Fibroblast of mammary gland (primary cell): Measurements from ENCODE around the gene FEM1C.

ENCODE experiments used
- DNase-seq: peaks from one replicate; pipeline ENCODE4 v3.0.0-alpha.2; 2010; ENCODE audit warnings: low read depth
- H3K4me3 ChIP-seq: 2 replicates; pipeline ENCODE4 v1.5.1; 2011; ENCODE audit warnings: low read depth, mild to moderate bottlenecking, low read length, moderate library complexity; ENCODE audit not compliant: control insufficient read depth
- CTCF ChIP-seq: conservative IDR thresholded peaks from 2 replicates; pipeline ENCODE4 v1.5.1; 2011; ENCODE audit warnings: low read depth, low read length, inconsistent platforms; ENCODE audit not compliant: control insufficient read depth, insufficient read depth

Gene FEM1C

GRCh38 chr5:115541611-115542010 is 3.0 kb downstream of the FEM1C start:
- DNase-seq, result peak; percentile 34
- peak overlapping the region; percentile 78 for H3K4me3 ChIP-seq
- TF ChIP-seq CTCF, result peak; percentile 16

- H3K4me3 ChIP-seq, result no peak overlapping the region
- DNase-seq, result no peak
- no peak for TF ChIP-seq CTCF
Measured at GRCh38 chr5:115535479-115536035, 9.0 kb downstream of the FEM1C start.

GRCh38 chr5:115532517-115532916 is 12.1 kb downstream of the FEM1C start:
- peak; percentile 28 for DNase-seq
- H3K4me3 ChIP-seq, result no peak overlapping the region
- no peak for TF ChIP-seq CTCF

- no peak overlapping the region for H3K4me3 ChIP-seq
- TF ChIP-seq CTCF, result no peak
- no peak for DNase-seq
Measured at GRCh38 chr5:115531787-115532367, 12.7 kb downstream of the FEM1C start.

- no peak overlapping the region for H3K4me3 ChIP-seq
- TF ChIP-seq CTCF, result no peak
- DNase-seq, result no peak
Measured at GRCh38 chr5:115531380-115531779, 13.2 kb downstream of the FEM1C start.

- no peak overlapping the region for H3K4me3 ChIP-seq
- peak; percentile 80 for DNase-seq
- no peak for TF ChIP-seq CTCF
Measured at GRCh38 chr5:115530426-115530825, 14.1 kb downstream of the FEM1C start.
